ENCODE data around the gene REST.
A peak's percentile ranks its signal among the peaks of the same experiment; 100 is the strongest.
"Not testable (repeated sequence)": the region's sequence is repeated elsewhere in the genome, so short reads cannot be mapped to it uniquely, and the experiment has no call there.

REST gene

GRCh38 chr4:56892691-56893090, 15.0 kb upstream of the REST start:
- DNase-seq (ENCODE audit: low read depth): no peak
- no peak overlapping the region for H3K4me3 ChIP-seq (ENCODE audit: low read length)
- TF ChIP-seq CTCF (IDR thresholded peaks at IDR 0.05; ENCODE audit: insufficient read depth, low read depth, low read length, missing control alignments): no peak

GRCh38 chr4:56897842-56898241, 9.9 kb upstream of the REST start:
- H3K4me3 ChIP-seq (ENCODE audit: low read length); DNase-seq (ENCODE audit: low read depth): not testable (repeated sequence)

- not testable (repeated sequence) for DNase-seq (ENCODE audit: low read depth)
Observed at GRCh38 chr4:56900186-56900585, 7.5 kb upstream of the REST start.

GRCh38 chr4:56902703-56903102, 5.0 kb upstream of the REST start:
- TF ChIP-seq CTCF (IDR thresholded peaks at IDR 0.05; ENCODE audit: insufficient read depth, low read depth, low read length, missing control alignments): no peak
- no peak for DNase-seq (ENCODE audit: low read depth)
- no peak overlapping the region for H3K4me3 ChIP-seq (ENCODE audit: low read length)

More at GRCh38 chr4:56900186-56900585, 7.5 kb upstream of the REST start:
- not testable (repeated sequence) for H3K4me3 ChIP-seq (ENCODE audit: low read length)

- TF ChIP-seq CTCF (IDR thresholded peaks at IDR 0.05; ENCODE audit: insufficient read depth, low read depth, low read length, missing control alignments): no peak
- H3K4me3 ChIP-seq (ENCODE audit: low read length): no peak overlapping the region
- DNase-seq (ENCODE audit: low read depth): no peak
Observed at GRCh38 chr4:56905796-56906195, 1.9 kb upstream of the REST start.

- peak overlapping the region; percentile 50 for H3K4me3 ChIP-seq (ENCODE audit: low read length)
- no peak for DNase-seq (ENCODE audit: low read depth)
- TF ChIP-seq CTCF (IDR thresholded peaks at IDR 0.05; ENCODE audit: insufficient read depth, low read depth, low read length, missing control alignments): no peak
Observed at GRCh38 chr4:56906489-56907393, 959 bp upstream of the REST start.

- DNase-seq (ENCODE audit: low read depth): peak; percentile 64
- peak overlapping the region; percentile 83 for H3K4me3 ChIP-seq (ENCODE audit: low read length)
- no peak for TF ChIP-seq CTCF (IDR thresholded peaks at IDR 0.05; ENCODE audit: insufficient read depth, low read depth, low read length, missing control alignments)
Observed at GRCh38 chr4:56908206-56909085, 746 bp downstream of the REST start.

All from epithelial cell of esophagus (primary cell).